Mesenchymal stem cell (in vitro differentiated cells and primary cell): ENCODE data around the gene CNTNAP2.

ENCODE experiments used
- DNase-seq: peaks from one replicate; pipeline ENCODE4 v3.0.0-alpha.2; 2013
- H2AFZ ChIP-seq: one replicate; pipeline ENCODE4 v1.6.1; 2013; ENCODE audit warnings: low read depth, mild to moderate bottlenecking, control low read depth, inconsistent platforms, low read length, moderate library complexity
- H2AK5ac ChIP-seq: 2 replicates; pipeline ENCODE4 v1.6.1; 2013; ENCODE audit warnings: low read length, moderate library complexity, mild to moderate bottlenecking, inconsistent platforms; ENCODE audit not compliant: severe bottlenecking
- H2BK120ac ChIP-seq: one replicate; pipeline ENCODE4 v1.6.1; 2013; ENCODE audit warnings: low read depth, mild to moderate bottlenecking, inconsistent platforms, low read length, moderate library complexity
- H2BK12ac ChIP-seq, 2 experiments: one replicate each; pipeline ENCODE4 v1.6.1; 2013; ENCODE audit warnings: inconsistent platforms in 2 of 2, low read length in 2 of 2, mild to moderate bottlenecking in 2 of 2, moderate library complexity in 2 of 2, control low read depth in 1 of 2
- H2BK15ac ChIP-seq: one replicate; pipeline ENCODE4 v1.6.1; 2013; ENCODE audit warnings: mild to moderate bottlenecking, low read depth, inconsistent platforms; ENCODE audit not compliant: poor library complexity, severe bottlenecking
- H2BK5ac ChIP-seq: 2 replicates; pipeline ENCODE4 v1.6.1; 2013; ENCODE audit warnings: low read depth, mild to moderate bottlenecking, low read length, control low read depth, inconsistent platforms; ENCODE audit not compliant: poor library complexity, severe bottlenecking
- H3K14ac ChIP-seq, 2 experiments: one replicate each; pipeline ENCODE4 v1.6.1; 2013; ENCODE audit warnings: inconsistent platforms in 2 of 2, low read length in 2 of 2, control low read depth in 1 of 2, mild to moderate bottlenecking in 1 of 2, moderate library complexity in 1 of 2
- H3K18ac ChIP-seq, 2 experiments: one replicate each; pipeline ENCODE4 v1.6.1; 2013; ENCODE audit warnings: inconsistent platforms in 2 of 2, low read length in 2 of 2, control low read depth in 1 of 2, low read depth in 1 of 2, mild to moderate bottlenecking in 1 of 2
- H3K23ac ChIP-seq, 2 experiments: one replicate each; pipeline ENCODE4 v1.6.1; 2013; ENCODE audit warnings: inconsistent platforms in 2 of 2, low read length in 2 of 2, mild to moderate bottlenecking in 2 of 2, moderate library complexity in 2 of 2, control low read depth in 1 of 2
- H3K27ac ChIP-seq: 2 replicates; pipeline ENCODE4 v1.5.1; 2013; ENCODE audit warnings: mild to moderate bottlenecking, moderate library complexity, low read length, control low read depth, inconsistent platforms; ENCODE audit not compliant: poor library complexity, severe bottlenecking
- H3K27me3 ChIP-seq, 2 experiments: 2 replicates each; pipeline versions ENCODE4 v1.6.1 to v1.7.0; 2013; ENCODE audit warnings: low read length in 2 of 2, mild to moderate bottlenecking in 2 of 2, moderate library complexity in 2 of 2, control low read depth in 1 of 2, inconsistent platforms in 1 of 2; ENCODE audit not compliant: control insufficient read depth in 1 of 2, insufficient read depth in 1 of 2
- H3K36me3 ChIP-seq, 2 experiments: 2 replicates each; pipeline versions ENCODE4 v1.6.1 to v1.7.0; 2013; ENCODE audit warnings: low read length in 2 of 2, control low read depth in 1 of 2, inconsistent platforms in 1 of 2, low read depth in 1 of 2, mild to moderate bottlenecking in 1 of 2; ENCODE audit not compliant: insufficient read depth in 2 of 2, control insufficient read depth in 1 of 2
- H3K4ac ChIP-seq, 2 experiments: one replicate each; pipeline ENCODE4 v1.6.1; 2013; ENCODE audit warnings: inconsistent platforms in 2 of 2, low read length in 2 of 2, mild to moderate bottlenecking in 2 of 2, moderate library complexity in 2 of 2, control low read depth in 1 of 2, low read depth in 1 of 2
- H3K4me1 ChIP-seq: 2 replicates; pipeline ENCODE4 v1.6.1; 2013; ENCODE audit warnings: low read depth, low read length, control low read depth; ENCODE audit not compliant: control insufficient read depth, insufficient read depth
- H3K4me2 ChIP-seq: 2 replicates; pipeline ENCODE4 v1.6.1; 2013; ENCODE audit warnings: low read length, mild to moderate bottlenecking, inconsistent platforms; ENCODE audit not compliant: poor library complexity, severe bottlenecking
- H3K4me3 ChIP-seq, 2 experiments: 2 replicates each; pipeline versions ENCODE4 v1.5.1 to v1.7.0; 2013; ENCODE audit warnings: low read length in 2 of 2, mild to moderate bottlenecking in 2 of 2, control low read depth in 1 of 2, low read depth in 1 of 2; ENCODE audit not compliant: insufficient read depth in 1 of 2
- H3K79me1 ChIP-seq: replicated peaks from 2 replicates; pipeline ENCODE4 v1.6.1; 2013; ENCODE audit warnings: mild to moderate bottlenecking, control low read depth, low read length, inconsistent platforms; ENCODE audit not compliant: poor library complexity, severe bottlenecking
- H3K9ac ChIP-seq: 2 replicates; pipeline ENCODE4 v1.7.0; 2013; ENCODE audit warnings: mild to moderate bottlenecking, low read length, moderate library complexity
- H3K9me3 ChIP-seq: 2 replicates; pipeline ENCODE4 v1.7.0; 2013; ENCODE audit warnings: mild to moderate bottlenecking, low read length; ENCODE audit not compliant: control insufficient read depth
- H4K8ac ChIP-seq: one replicate; pipeline ENCODE4 v1.6.1; 2013; ENCODE audit warnings: inconsistent platforms, mild to moderate bottlenecking, low read length, moderate library complexity
- H4K91ac ChIP-seq: one replicate; pipeline ENCODE4 v1.6.1; 2013; ENCODE audit warnings: mild to moderate bottlenecking, low read length, inconsistent platforms
- WGBS: methylation state at CpG from one replicate; pipeline ENCODE4 v1.1.7; 2013; ENCODE audit warnings: mixed read lengths; 5-methylcytosine and 5-hydroxymethylcytosine counted together

The CNTNAP2 gene

DNA sequence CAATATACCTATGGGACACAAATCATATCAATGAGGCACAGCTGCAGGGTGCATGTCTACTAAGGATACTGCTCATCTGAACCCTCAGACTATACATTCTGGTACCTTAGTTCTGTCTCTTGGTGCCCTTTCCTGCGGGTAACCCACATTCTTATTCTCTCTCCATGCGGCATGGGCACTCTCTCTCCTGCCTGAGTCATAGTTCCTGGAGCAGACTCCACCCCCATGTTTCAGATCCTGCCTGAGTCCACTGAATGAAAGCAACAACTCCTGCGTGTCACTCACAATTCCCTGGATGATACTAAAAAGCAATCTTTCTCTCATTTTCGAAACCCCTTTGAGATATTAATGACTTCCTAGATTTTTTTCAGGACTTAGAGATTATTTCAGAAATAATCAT lies 1820.8 kb downstream of the CNTNAP2 start:
- Histone ChIP-seq H3K4me1 (no peaks in the 10 kb centered on the region), H2AFZ (no peak overlapping the region), H2BK15ac (no peak overlapping the region), H3K36me3 (no peaks in the 10 kb centered on the region), H2BK12ac (no peak overlapping the region), H3K9me3 (peaks cover 15% of the 10 kb centered on the region), H3K4me2 (no peak overlapping the region), H3K9ac (no peak overlapping the region), H2BK5ac (no peak overlapping the region), H3K27ac (no peak overlapping the region), H3K18ac (no peak overlapping the region), H2BK120ac (no peak overlapping the region), H3K4ac (no peak overlapping the region), H3K79me1 (no peaks in the 10 kb centered on the region), H4K91ac (no peak overlapping the region), H3K23ac (no peak overlapping the region), H3K4me3 (no peak overlapping the region), H3K14ac (no peak overlapping the region), H3K27me3 (no peaks in the 10 kb centered on the region), H4K8ac (no peak overlapping the region), H2AK5ac (no peak overlapping the region)
- DNase-seq, result no peak
- WGBS, result 78% methylated on average over 3 of the region's 4 CpGs

GRCh38 chr7:147941381-147941780 lies 1824.8 kb downstream of the CNTNAP2 start:
- H4K8ac ChIP-seq, result no peak overlapping the region
- DNase-seq, result no peak
- H3K27me3 ChIP-seq, result no peaks in the 10 kb centered on the region

DNA sequence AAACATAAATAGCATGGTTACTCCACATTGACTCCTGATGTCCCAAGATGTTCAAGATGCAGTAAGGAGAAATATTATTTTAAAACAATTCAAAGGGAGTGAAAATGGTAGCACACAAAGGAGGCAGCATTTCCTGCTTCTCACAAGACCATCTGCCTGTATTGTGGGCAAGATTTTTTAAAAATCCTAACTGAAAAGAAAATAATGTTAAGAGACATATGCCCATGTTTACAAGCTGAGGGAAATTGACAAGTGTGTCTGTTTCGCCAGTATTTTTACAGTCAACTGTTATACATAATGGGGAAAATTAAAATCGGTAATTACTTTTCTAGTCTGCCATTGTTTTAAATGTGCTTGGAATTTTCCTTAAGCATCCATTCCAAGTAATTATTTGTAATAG lies 1827.7 kb downstream of the CNTNAP2 start:
- H3K18ac ChIP-seq, result no peak overlapping the region
- no peak overlapping the region for H3K4ac ChIP-seq
- H2BK5ac ChIP-seq, result no peak overlapping the region
- DNase-seq, result no peak
- no peak overlapping the region for H2BK120ac ChIP-seq
- no peak overlapping the region for H3K4me3 ChIP-seq
- H3K14ac ChIP-seq, result no peak overlapping the region
- H2BK15ac ChIP-seq, result no peak overlapping the region
- no peak overlapping the region for H2AK5ac ChIP-seq
- no peak overlapping the region for H4K8ac ChIP-seq
- no peaks in the 10 kb centered on the region for H3K4me1 ChIP-seq
- no peak overlapping the region for H4K91ac ChIP-seq
- no peaks in the 10 kb centered on the region for H3K27me3 ChIP-seq
- H3K27ac ChIP-seq, result no peak overlapping the region
- no peak overlapping the region for H3K23ac ChIP-seq
- no peaks in the 10 kb centered on the region for H3K36me3 ChIP-seq
- H2BK12ac ChIP-seq, result no peak overlapping the region
- H3K4me2 ChIP-seq, result no peak overlapping the region
- 67% methylated on average over 1 of the region's 2 CpGs for WGBS
- H3K9me3 ChIP-seq, result peaks cover 24% of the 10 kb centered on the region
- no peak overlapping the region for H2AFZ ChIP-seq
- no peak overlapping the region for H3K9ac ChIP-seq
- H3K79me1 ChIP-seq, result no peaks in the 10 kb centered on the region

More at GRCh38 chr7:147941381-147941780, 1824.8 kb downstream of the CNTNAP2 start:
- H2BK5ac ChIP-seq, result no peak overlapping the region
- H3K23ac ChIP-seq, result no peak overlapping the region
- peaks cover 19% of the 10 kb centered on the region for H3K9me3 ChIP-seq
- H2BK120ac ChIP-seq, result no peak overlapping the region
- H3K4ac ChIP-seq, result no peak overlapping the region
- H3K36me3 ChIP-seq, result no peaks in the 10 kb centered on the region
- no peaks in the 10 kb centered on the region for H3K4me1 ChIP-seq
- no peak overlapping the region for H3K4me2 ChIP-seq
- H3K9ac ChIP-seq, result no peak overlapping the region
- no peaks in the 10 kb centered on the region for H3K79me1 ChIP-seq
- H4K91ac ChIP-seq, result no peak overlapping the region
- no peak overlapping the region for H3K14ac ChIP-seq
- H3K27ac ChIP-seq, result no peak overlapping the region
- WGBS, result 57% methylated on average over 2 of the region's 3 CpGs
- H3K18ac ChIP-seq, result no peak overlapping the region
- H3K4me3 ChIP-seq, result no peak overlapping the region
- H2AK5ac ChIP-seq, result no peak overlapping the region
- H2BK12ac ChIP-seq, result no peak overlapping the region
- H2BK15ac ChIP-seq, result no peak overlapping the region
- H2AFZ ChIP-seq, result no peak overlapping the region

- H3K18ac ChIP-seq, result no peak overlapping the region
- no peak overlapping the region for H3K14ac ChIP-seq
- H3K4me3 ChIP-seq, result no peak overlapping the region
- H3K27me3 ChIP-seq, result no peaks in the 10 kb centered on the region
- H3K4ac ChIP-seq, result no peak overlapping the region
- WGBS, result 70% methylated on average over 4 of the region's 6 CpGs
- H3K36me3 ChIP-seq, result no peaks in the 10 kb centered on the region
- no peak overlapping the region for H2BK120ac ChIP-seq
- DNase-seq, result no peak
- H3K4me1 ChIP-seq, result no peaks in the 10 kb centered on the region
- H2BK12ac ChIP-seq, result no peak overlapping the region
- no peak overlapping the region for H3K23ac ChIP-seq
- H4K8ac ChIP-seq, result no peak overlapping the region
- H2BK5ac ChIP-seq, result no peak overlapping the region
- H2AFZ ChIP-seq, result no peak overlapping the region
- H2AK5ac ChIP-seq, result no peak overlapping the region
- peaks cover 51% of the 10 kb centered on the region for H3K9me3 ChIP-seq
- H3K4me2 ChIP-seq, result no peak overlapping the region
- H4K91ac ChIP-seq, result no peak overlapping the region
- H3K9ac ChIP-seq, result no peak overlapping the region
- no peaks in the 10 kb centered on the region for H3K79me1 ChIP-seq
- H2BK15ac ChIP-seq, result no peak overlapping the region
- H3K27ac ChIP-seq, result no peak overlapping the region
Measured at GRCh38 chr7:147952918-147953317, 1836.3 kb downstream of the CNTNAP2 start.
